HepG2 (cell line): ENCODE results near the gene SPINK8. TPM values are rescaled to one million over a fixed set of nuclear protein-coding genes. Genes with fewer than 3 reads are reported as not detected.
A peak's percentile ranks its signal among the peaks of the same experiment; 100 is the strongest.

ENCODE experiments used
- ATF3 ChIP-seq: sonication (generic); formaldehyde crosslinking; IDR thresholded peaks from 2 replicates; pipeline ENCODE4 v1.4.0; 2020; ENCODE audit warnings: missing genetic modification reagents
- CHD4 ChIP-seq: fragments of 200-600 bp; sonication (generic); IDR thresholded peaks from 2 replicates; pipeline ENCODE4 v1.7.0; 2017; ENCODE audit warnings: mild to moderate bottlenecking, low read length, borderline replicate concordance
- CSRNP2 ChIP-seq: sonication (generic); formaldehyde crosslinking; conservative IDR thresholded peaks from 2 replicates; pipeline ENCODE4 v1.8.0; 2022; ENCODE audit warnings: low read depth, missing genetic modification reagents
- HINFP ChIP-seq: sonication (generic); formaldehyde crosslinking; IDR thresholded peaks from 2 replicates; pipeline ENCODE4 v1.4.0; 2020; ENCODE audit warnings: low read depth, mild to moderate bottlenecking, missing genetic modification reagents
- KDM5B ChIP-seq: sonication (generic); formaldehyde crosslinking; IDR thresholded peaks from 2 replicates; pipeline ENCODE4 v1.4.0; 2020; ENCODE audit warnings: missing genetic modification reagents, mild to moderate bottlenecking, borderline replicate concordance
- KDM6A ChIP-seq: IDR thresholded peaks from 2 replicates; pipeline ENCODE4 v1.6.1; 2016; ENCODE audit warnings: low read depth
- POGZ ChIP-seq: sonication (generic); formaldehyde crosslinking; IDR thresholded peaks from 2 replicates; pipeline ENCODE4 v1.4.0; 2020; ENCODE audit warnings: mild to moderate bottlenecking, missing genetic modification reagents
- PRMT3 ChIP-seq: sonication (generic); formaldehyde crosslinking; IDR thresholded peaks from 2 replicates; pipeline ENCODE4 v1.8.1; 2022; ENCODE audit warnings: low read depth, mild to moderate bottlenecking, moderate library complexity, missing genetic modification reagents, borderline replicate concordance
- REXO4 ChIP-seq: sonication (generic); formaldehyde crosslinking; IDR thresholded peaks from 2 replicates; pipeline ENCODE4 v1.8.0; 2022; ENCODE audit warnings: missing genetic modification reagents, mild to moderate bottlenecking, borderline replicate concordance
- TRAFD1 ChIP-seq: sonication (generic); formaldehyde crosslinking; IDR thresholded peaks from 2 replicates; pipeline ENCODE4 v1.5.1; 2020; ENCODE audit warnings: missing genetic modification reagents, mild to moderate bottlenecking, borderline replicate concordance
- ZBTB1 ChIP-seq: sonication (generic); formaldehyde crosslinking; IDR thresholded peaks from 2 replicates; pipeline ENCODE4 v1.4.0; 2020; ENCODE audit warnings: missing genetic modification reagents, borderline replicate concordance
- ZBTB20 ChIP-seq: sonication (generic); formaldehyde crosslinking; IDR thresholded peaks from 2 replicates; pipeline ENCODE4 v1.8.1; 2023; ENCODE audit warnings: missing genetic modification reagents, low read depth, mild to moderate bottlenecking, borderline replicate concordance
- ZBTB8A ChIP-seq: sonication (generic); formaldehyde crosslinking; IDR thresholded peaks from 2 replicates; pipeline ENCODE4 v1.4.0; 2020; ENCODE audit warnings: mild to moderate bottlenecking, low read depth, missing genetic modification reagents, borderline replicate concordance
- ZFP41 ChIP-seq: sonication (generic); formaldehyde crosslinking; IDR thresholded peaks from 2 replicates; pipeline ENCODE4 v1.4.0; 2020; ENCODE audit warnings: mild to moderate bottlenecking, missing genetic modification reagents, borderline replicate concordance
- ZIK1 ChIP-seq: sonication (generic); formaldehyde crosslinking; IDR thresholded peaks from 2 replicates; pipeline ENCODE4 v1.5.0; 2020; ENCODE audit warnings: mild to moderate bottlenecking, low read depth, missing genetic modification reagents, borderline replicate concordance
- ZNF124 ChIP-seq: sonication (generic); formaldehyde crosslinking; IDR thresholded peaks from 2 replicates; pipeline ENCODE4 v1.4.0; 2020; ENCODE audit warnings: missing genetic modification reagents
- ZNF274 ChIP-seq: sonication (generic); formaldehyde crosslinking; IDR thresholded peaks from 2 replicates; pipeline ENCODE4 v1.5.1; 2020; ENCODE audit warnings: mild to moderate bottlenecking, missing genetic modification reagents
- ZNF639 ChIP-seq: conservative IDR thresholded peaks from 2 replicates; pipeline ENCODE4 v1.6.1; 2018; ENCODE audit warnings: missing genetic modification reagents
- ZNF784 ChIP-seq: sonication (generic); formaldehyde crosslinking; IDR thresholded peaks from 2 replicates; pipeline ENCODE4 v1.5.1; 2020; ENCODE audit warnings: missing genetic modification reagents, mild to moderate bottlenecking, borderline replicate concordance
- ZNF83 ChIP-seq: sonication (generic); formaldehyde crosslinking; IDR thresholded peaks from 2 replicates; pipeline ENCODE4 v1.4.0; 2020; ENCODE audit warnings: missing genetic modification reagents, mild to moderate bottlenecking, borderline replicate concordance
- polyA plus RNA-seq, 8 experiments: library from polyadenylated mRNA; depleted of rRNA in 3 of 8; stranded (reverse) in 7 of 8; unstranded in 1 of 8; fragments of >200 nt; fragmentation: Illumina TruSeq in 4 of 8; extraction: Trizol in 4 of 8; gene quantifications; 2 replicates each; pipeline versions ENCODE4 v1.2.1 to v1.2.3, GENCODE V29; 2011 to 2016; ENCODE audit warnings: low read depth in 4 of 8, missing spikeins in 1 of 8, mixed read lengths in 1 of 8; ENCODE audit not compliant: insufficient read depth in 1 of 8
- total RNA-seq, 5 experiments: library from RNA; depleted of rRNA; stranded (reverse); fragments of >200 nt; fragmentation: Illumina TruSeq; extraction: Trizol; gene quantifications; 2 replicates each; pipeline ENCODE4 v1.2.3, GENCODE V29; 2016; ENCODE audit warnings: low read depth in 1 of 5

Gene SPINK8
- total and polyA plus RNA-seq, 2 of the 13 experiments (the other 11 are each of a cell fraction or from before 2014, with no cell fraction given): not detected

- TF ChIP-seq ZBTB20 (CRISPR knock-in tag) (peak; percentile 87; the same call in 1 of the 2 replicates), ZNF83 (peak; percentile 46; the same call in 1 of the 2 replicates), CSRNP2 (CRISPR knock-in tag) (no peak), HINFP (CRISPR knock-in tag) (0 out of 2 replicates have a peak, but pooled peaks have one; percentile 31), KDM6A (CRISPR knock-in tag) (no peak), POGZ (peak; percentile 92), ZNF274 (CRISPR knock-in tag) (peak; percentile 95), ZNF784 (CRISPR knock-in tag) (peak; percentile 79), ZIK1 (CRISPR knock-in tag) (peak; percentile 66; the same call in 1 of the 2 replicates), PRMT3 (CRISPR knock-in tag) (peak; percentile 71; the same call in 1 of the 2 replicates), ATF3 (CRISPR knock-in tag) (peak; percentile 60; the same call in 1 of the 2 replicates), REXO4 (0 out of 2 replicates have a peak, but pooled peaks have one; percentile 42), ZNF124 (CRISPR knock-in tag) (peak; percentile 79; the same call in 1 of the 2 replicates), CHD4 (no peak), TRAFD1 (CRISPR knock-in tag) (no peak), ZNF639 (CRISPR knock-in tag) (peak; percentile 89), ZBTB8A (CRISPR knock-in tag) (peak; percentile 66; the same call in 1 of the 2 replicates), ZFP41 (CRISPR knock-in tag) (no peak), ZBTB1 (CRISPR knock-in tag) (0 out of 2 replicates have a peak, but pooled peaks have one; percentile 43), KDM5B (CRISPR knock-in tag) (peak; percentile 98)
Observed at GRCh38 chr3:48301020-48301799, 32.3 kb downstream of the SPINK8 start, which contains the start of gene NME6 (continued).
